Pancreas (tissue), 10 donors: ENCODE data around the gene DVL3. TPM values are rescaled to one million over a fixed set of nuclear protein-coding genes. Genes with fewer than 3 reads are reported as not detected.
"Not testable (repeated sequence)": the region's sequence is repeated elsewhere in the genome, so short reads cannot be mapped to it uniquely, and the experiment has no call there.

Source experiments
- ATAC-seq, 4 donors: fragments of 200-7000 bp; cut with Tn5 transposase; one replicate each; pipeline versions ENCODE4 v1.8.0 to v1.9.1; 2020; ENCODE audit warnings: mild to moderate bottlenecking in 4 of 4, moderate library complexity in 4 of 4
- DNase-seq, 6 donors: peaks; one replicate each; pipeline ENCODE4 v3.0.0-alpha.2; 2020
- FAIRE-seq: peaks from 2 replicates; lab custom pipeline; 2012; peaks lifted over from hg19 to GRCh38; lab: Jason Lieb, UNC
- H3K27ac ChIP-seq, 4 donors: fragments of 200-600 bp; sonication (generic); 1 replicate in 3 of 4; 2 replicates in 1 of 4; pipeline versions ENCODE4 v1.5.0 to v1.8.0; 2020
- H3K27me3 ChIP-seq, 4 donors: fragments of 200-600 bp; one replicate each; pipeline ENCODE4 v1.8.0; 2021
- H3K36me3 ChIP-seq, 3 donors: fragments of 200-600 bp; sonication (generic) in 1 of 3; one replicate each; pipeline versions ENCODE4 v1.5.0 to v1.8.0; 2020 to 2021
- H3K4me1 ChIP-seq, 3 donors: fragments of 200-600 bp; one replicate each; pipeline ENCODE4 v1.8.0; 2021
- H3K4me3 ChIP-seq, 4 donors: fragments of 200-600 bp; sonication (generic) in 2 of 4; one replicate each; pipeline versions ENCODE4 v1.5.0 to v1.8.0; 2020 to 2021
- H3K9me3 ChIP-seq, 4 donors: fragments of 200-600 bp; one replicate each; pipeline ENCODE4 v1.8.0; 2021
- WGBS, 2 donors: extraction: QIAGEN DNeasy Blood & Tissue Kit; methylation state at CpG; one replicate each; pipeline ENCODE4 v1.1.7; 2013; 5-methylcytosine and 5-hydroxymethylcytosine counted together
- intact Hi-C, 3 donors: fragments of 100-400 bp; cut with DNase I; formaldehyde crosslinking; loops; one replicate each; pipeline versions ENCODE4 v1.11.1 to v1.14.2; 2022
- polyA plus RNA-seq, 2 donors: library from polyadenylated mRNA; stranded (reverse); fragments of 200-250 nt; gene quantifications; one replicate each; pipeline ENCODE4 v1.2.3, GENCODE V29; 2013
- total RNA-seq, 6 donors: library from RNA; stranded (reverse); fragmentation: NEBNext Ultra II Directional in 4 of 6; extraction: Animal tissue kit (Norgen Biotek cat#: 25700) in 4 of 6; gene quantifications; one replicate each; pipeline versions ENCODE4 v1.2.1 to v1.2.4, GENCODE V29; 2021 to 2023
- TF ChIP-seq, protein P1 (sequence below), 4 donors: fragments of 200-600 bp; sonication (generic) in 3 of 4; IDR thresholded peaks; one replicate each; pipeline versions ENCODE4 v1.5.0 to v1.8.0; 2021; ENCODE audit warnings: antibody characterized with exemption in 4 of 4
- donor health status: healthy with polysubstance abuse.
- donor health status: DM: no; HTN: no; CAD: no; lungs with moderate emphysema.
- donor health status: DM: no; HTN: no; CAD: no.
- donor health status: control.
- donor health status: control.
- donor health status: Bipolar disorder and iron deficiency.
- donor health status: DM: yes; HTN: yes; CAD: no.
- donor health status: DM: no; HTN: no; CAD: no.
- donor health status: DM: no; HTN: no; CAD: no.
- donor health status: DM: yes; HTN: yes; CAD: no.

The DVL3 gene
- total RNA-seq (10 to 100 TPM; 31.0 to 44.9 (median 35.1) TPM), polyA plus RNA-seq (10 to 100 TPM; 47.5 to 53.8 TPM)

- FAIRE-seq (no peak), DNase-seq (peak; percentile 68 to 86 (median 74)), ATAC-seq (peak; percentile 88 to 92 (median 90))
- Histone ChIP-seq H3K27me3 (no peaks in the 10 kb centered on the region), H3K36me3 (no peaks in the 10 kb centered on the region), H3K9me3 (no peaks in the 10 kb centered on the region), H3K4me1 (peaks cover 5 to 11% (median 11%) of the 10 kb centered on the region in 3 donors), H3K27ac (peak within 1 kb of the TSS; percentile 61 to 71 (median 66)), H3K4me3 (peak within 1 kb of the TSS; percentile 57 to 93 (median 90))
- intact Hi-C loops = no loop called here
- 0 to 1% methylated on average over 51 to 84 of the region's 84 CpGs for WGBS, 2 donors
- TF ChIP-seq, protein P1, sequence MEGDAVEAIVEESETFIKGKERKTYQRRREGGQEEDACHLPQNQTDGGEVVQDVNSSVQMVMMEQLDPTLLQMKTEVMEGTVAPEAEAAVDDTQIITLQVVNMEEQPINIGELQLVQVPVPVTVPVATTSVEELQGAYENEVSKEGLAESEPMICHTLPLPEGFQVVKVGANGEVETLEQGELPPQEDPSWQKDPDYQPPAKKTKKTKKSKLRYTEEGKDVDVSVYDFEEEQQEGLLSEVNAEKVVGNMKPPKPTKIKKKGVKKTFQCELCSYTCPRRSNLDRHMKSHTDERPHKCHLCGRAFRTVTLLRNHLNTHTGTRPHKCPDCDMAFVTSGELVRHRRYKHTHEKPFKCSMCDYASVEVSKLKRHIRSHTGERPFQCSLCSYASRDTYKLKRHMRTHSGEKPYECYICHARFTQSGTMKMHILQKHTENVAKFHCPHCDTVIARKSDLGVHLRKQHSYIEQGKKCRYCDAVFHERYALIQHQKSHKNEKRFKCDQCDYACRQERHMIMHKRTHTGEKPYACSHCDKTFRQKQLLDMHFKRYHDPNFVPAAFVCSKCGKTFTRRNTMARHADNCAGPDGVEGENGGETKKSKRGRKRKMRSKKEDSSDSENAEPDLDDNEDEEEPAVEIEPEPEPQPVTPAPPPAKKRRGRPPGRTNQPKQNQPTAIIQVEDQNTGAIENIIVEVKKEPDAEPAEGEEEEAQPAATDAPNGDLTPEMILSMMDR (IDR thresholded peaks at IDR 0.05) = no peak
Measured at GRCh38 chr3:184154885-184155643, at the start of gene DVL3. DVL3 (plus strand) TSS chr3:184155377; CDS start chr3:184155636, 259 bp downstream.

GRCh38 chr3:184110316-184110725 is 44.9 kb upstream of the DVL3 start:
- Histone ChIP-seq H3K27ac (no peak overlapping the region), H3K4me3 (no peak overlapping the region), H3K4me1 (no peaks in the 10 kb centered on the region), H3K36me3 (no peaks in the 10 kb centered on the region), H3K27me3 (no peaks in the 10 kb centered on the region), H3K9me3 (no peaks in the 10 kb centered on the region)
- intact Hi-C loops = no loop called here
- DNase-seq = peak in 1 of 6 donors; percentile 14
- ATAC-seq = no peak
- TF ChIP-seq, protein P1 (IDR thresholded peaks at IDR 0.05) = no peak
- 47 to 53% methylated on average over 7 of the region's 7 CpGs for WGBS, 2 donors
- no peak for FAIRE-seq

DNA sequence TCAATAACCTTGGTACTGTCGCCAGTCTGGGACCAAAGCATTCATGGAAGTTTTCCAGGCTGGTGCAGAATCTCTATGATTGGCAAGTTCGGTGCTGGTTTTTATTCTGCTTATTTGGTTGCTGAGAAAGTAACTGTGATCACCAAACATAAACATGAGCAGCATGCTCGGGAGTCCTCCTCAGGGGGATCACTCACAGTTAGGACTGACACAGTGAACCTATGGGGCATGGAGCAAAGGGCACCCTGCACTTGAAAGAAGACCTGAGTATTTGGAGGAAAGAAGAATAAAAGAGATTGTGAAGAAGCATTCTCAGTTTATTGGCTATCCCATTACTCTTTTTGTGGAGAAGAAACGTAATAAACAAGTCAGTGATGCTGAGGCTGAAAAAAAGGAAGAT is 39.2 kb upstream of the DVL3 start:
- WGBS, 2 donors = 77 to 85% methylated on average over 4 of the region's 4 CpGs
- H3K27ac ChIP-seq = no peak overlapping the region
- no peaks in the 10 kb centered on the region for H3K9me3 ChIP-seq
- no peaks in the 10 kb centered on the region for H3K4me1 ChIP-seq
- no peaks in the 10 kb centered on the region for H3K27me3 ChIP-seq
- intact Hi-C loops = no loop called here
- TF ChIP-seq, protein P1 (IDR thresholded peaks at IDR 0.05) = no peak
- no peaks in the 10 kb centered on the region for H3K36me3 ChIP-seq
- ATAC-seq (no peak), FAIRE-seq (no peak), DNase-seq (no peak)
- no peak overlapping the region for H3K4me3 ChIP-seq

GRCh38 chr3:184117636-184118035 is 37.5 kb upstream of the DVL3 start:
- Histone ChIP-seq H3K4me1 (no peaks in the 10 kb centered on the region), H3K4me3 (no peak overlapping the region), H3K27ac (no peak overlapping the region), H3K9me3 (no peaks in the 10 kb centered on the region), H3K27me3 (no peaks in the 10 kb centered on the region), H3K36me3 (no peaks in the 10 kb centered on the region)
- 89 to 92% methylated on average over 6 of the region's 6 CpGs for WGBS, 2 donors
- FAIRE-seq (no peak), DNase-seq (no peak), ATAC-seq (no peak)
- intact Hi-C loops = no loop called here
- TF ChIP-seq, protein P1 (IDR thresholded peaks at IDR 0.05) = no peak

DNA sequence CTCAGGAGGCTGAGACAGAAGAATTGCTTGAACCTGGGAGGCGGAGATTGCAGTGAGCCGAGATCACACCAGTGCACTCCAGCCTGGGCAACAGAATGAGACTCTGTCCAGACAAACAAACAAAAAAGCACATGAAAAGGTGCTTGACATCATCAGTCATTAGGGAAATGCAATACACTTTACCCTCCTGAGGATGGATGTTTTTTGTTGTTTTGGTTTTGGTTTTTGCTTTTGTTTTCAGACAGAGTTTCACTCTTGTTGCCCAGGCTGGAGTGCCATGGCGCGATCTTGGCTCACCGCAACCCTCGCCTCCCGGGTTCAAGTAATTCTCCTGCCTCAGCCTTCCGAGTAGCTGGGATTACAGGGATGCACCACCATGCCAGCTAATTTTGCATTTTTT is 34.1 kb upstream of the DVL3 start:
- H3K27ac ChIP-seq, H3K4me3 ChIP-seq, intact Hi-C loops, H3K4me1 ChIP-seq, DNase-seq, ATAC-seq, H3K27me3 ChIP-seq, H3K36me3 ChIP-seq, FAIRE-seq, H3K9me3 ChIP-seq: not testable (repeated sequence)
- 96 to 98% methylated on average over 8 of the region's 8 CpGs for WGBS, 2 donors
